Hepatocyte (in vitro differentiated cells): ENCODE measurements around the gene NFIA. TPM values are rescaled to one million over a fixed set of nuclear protein-coding genes. Genes with fewer than 3 reads are reported as not detected.

Experiments used
- DNase-seq: peaks from one replicate; pipeline ENCODE4 v3.0.0-alpha.2; 2016; ENCODE audit warnings: low spot score
- H2AFZ ChIP-seq: fragments of 200-600 bp; sonication (generic); 2 replicates; pipeline ENCODE4 v1.6.0; 2016; ENCODE audit warnings: antibody characterized with exemption, mild to moderate bottlenecking
- H3K27ac ChIP-seq: fragments of 200-600 bp; sonication (generic); 2 replicates; pipeline ENCODE4 v1.5.1; 2016; ENCODE audit warnings: mild to moderate bottlenecking
- H3K27me3 ChIP-seq: fragments of 200-600 bp; sonication (generic); 2 replicates; pipeline ENCODE4 v1.6.1; 2016
- H3K36me3 ChIP-seq: fragments of 200-600 bp; sonication (generic); replicated peaks from 2 replicates; pipeline ENCODE4 v1.5.1; 2016; ENCODE audit warnings: low read depth; ENCODE audit not compliant: insufficient read depth
- H3K4me1 ChIP-seq: fragments of 200-600 bp; sonication (generic); 2 replicates; pipeline ENCODE4 v1.5.1; 2016; ENCODE audit warnings: mild to moderate bottlenecking, moderate library complexity; ENCODE audit not compliant: insufficient read depth
- H3K4me2 ChIP-seq: fragments of 200-600 bp; sonication (generic); 2 replicates; pipeline ENCODE4 v1.6.0; 2016
- H3K4me3 ChIP-seq: fragments of 200-600 bp; sonication (generic); 2 replicates; pipeline ENCODE4 v1.5.1; 2016; ENCODE audit warnings: mild to moderate bottlenecking
- H3K79me2 ChIP-seq: fragments of 200-600 bp; sonication (generic); 2 replicates; pipeline ENCODE4 v1.6.0; 2017; ENCODE audit warnings: mild to moderate bottlenecking
- H3K9me2 ChIP-seq: fragments of 200-600 bp; sonication (generic); replicated peaks from 2 replicates; pipeline ENCODE4 v1.6.0; 2017; ENCODE audit warnings: mild to moderate bottlenecking; ENCODE audit not compliant: insufficient read depth
- H3K9me3 ChIP-seq: fragments of 200-600 bp; sonication (generic); 2 replicates; pipeline ENCODE4 v1.5.1; 2016; ENCODE audit warnings: low read depth, mild to moderate bottlenecking
- H4K20me1 ChIP-seq: fragments of 200-600 bp; sonication (generic); 2 replicates; pipeline ENCODE4 v1.6.0; 2016; ENCODE audit warnings: mild to moderate bottlenecking; ENCODE audit not compliant: insufficient read depth, poor library complexity, severe bottlenecking
- CTCF ChIP-seq: fragments of 200-600 bp; sonication (generic); IDR thresholded peaks from 2 replicates; pipeline ENCODE4 v1.5.1; 2016; ENCODE audit warnings: antibody characterized with exemption, mild to moderate bottlenecking; ENCODE audit not compliant: poor library complexity
- EZH2 ChIP-seq: fragments of 200-600 bp; sonication (generic); IDR thresholded peaks from 2 replicates; pipeline ENCODE4 v1.6.1; 2016; ENCODE audit warnings: antibody characterized with exemption, mild to moderate bottlenecking, borderline replicate concordance
- EZH2phosphoT487 ChIP-seq: fragments of 200-600 bp; sonication (generic); IDR thresholded peaks from one replicate; pipeline ENCODE4 v1.6.1; 2018; ENCODE audit warnings: antibody characterized with exemption, mild to moderate bottlenecking, low read depth, moderate library complexity; ENCODE audit not compliant: unreplicated experiment, severe bottlenecking
- WGBS: methylation state at CpG from one replicate; pipeline ENCODE4 v1.1.6; 2016; ENCODE audit warnings: low lambda C conversion rate; ENCODE audit errors: missing lambda C conversion rate; 5-methylcytosine and 5-hydroxymethylcytosine counted together
- polyA plus RNA-seq: library from polyadenylated mRNA; unstranded; fragments of >200 nt; fragmentation: Nextera tagmentation; extraction: Ambion mirVana; gene quantifications from 2 replicates; pipeline ENCODE4 v1.2.1, GENCODE V29; 2016
- total RNA-seq: library from RNA; depleted of rRNA; stranded (reverse); fragments of >200 nt; gene quantifications from 2 replicates; pipeline ENCODE4 v1.2.3, GENCODE V29; 2014

The NFIA gene
- total and polyA plus RNA-seq, 2 experiments from 2014 or later = 15.1 to 18.2 TPM

- TF ChIP-seq CTCF (no peak), EZH2phosphoT487 (no peak), EZH2 (no peak)
- Histone ChIP-seq H3K9me3 (no peaks in the 10 kb centered on the region), H4K20me1 (no peaks in the 10 kb centered on the region), H3K4me1 (peaks cover 17% of the 10 kb centered on the region), H3K4me2 (peak overlapping the region; percentile 57), H3K27me3 (no peaks in the 10 kb centered on the region), H3K4me3 (no peak overlapping the region), H3K9me2 (no peaks in the 10 kb centered on the region), H3K79me2 (peaks cover 70% of the 10 kb centered on the region), H3K36me3 (no peaks in the 10 kb centered on the region), H3K27ac (peak overlapping the region; percentile 86), H2AFZ (no peak overlapping the region)
- 32% methylated on average over 6 of the region's 6 CpGs for WGBS
- peak; percentile 54 for DNase-seq
Observed at GRCh38 chr1:61132645-61133334, 50.4 kb downstream of the NFIA start.

GRCh38 chr1:61133335-61134019 is 51.1 kb downstream of the NFIA start:
- no peaks in the 10 kb centered on the region for H4K20me1 ChIP-seq
- 100% methylated on average over 4 of the region's 4 CpGs for whole genome bisulfite sequencing
- H3K27me3 ChIP-seq = no peaks in the 10 kb centered on the region
- H3K36me3 ChIP-seq = no peaks in the 10 kb centered on the region
- no peak overlapping the region for H2AFZ ChIP-seq
- no peaks in the 10 kb centered on the region for H3K9me3 ChIP-seq
- H3K27ac ChIP-seq = peak overlapping the region; percentile 86
- DNase-seq = no peak
- TF ChIP-seq CTCF = no peak
- no peak for TF ChIP-seq EZH2phosphoT487
- TF ChIP-seq EZH2 = no peak
- H3K79me2 ChIP-seq = peaks cover 74% of the 10 kb centered on the region
- no peak overlapping the region for H3K4me3 ChIP-seq
- H3K4me2 ChIP-seq = peak overlapping the region; percentile 57
- H3K9me2 ChIP-seq = no peaks in the 10 kb centered on the region
- H3K4me1 ChIP-seq = peaks cover 17% of the 10 kb centered on the region

GRCh38 chr1:61135291-61135690 is 52.9 kb downstream of the NFIA start:
- H3K9me3 ChIP-seq = no peaks in the 10 kb centered on the region
- H4K20me1 ChIP-seq = no peaks in the 10 kb centered on the region
- no peak for TF ChIP-seq EZH2
- no peak for TF ChIP-seq CTCF
- no peak for TF ChIP-seq EZH2phosphoT487
- no peaks in the 10 kb centered on the region for H3K27me3 ChIP-seq
- DNase-seq = no peak
- no peak overlapping the region for H2AFZ ChIP-seq
- no peak overlapping the region for H3K27ac ChIP-seq
- no peak overlapping the region for H3K4me2 ChIP-seq
- peaks cover 76% of the 10 kb centered on the region for H3K79me2 ChIP-seq
- WGBS = 99% methylated on average over 3 of the region's 3 CpGs
- peaks cover 28% of the 10 kb centered on the region for H3K4me1 ChIP-seq
- H3K36me3 ChIP-seq = no peaks in the 10 kb centered on the region
- H3K4me3 ChIP-seq = no peak overlapping the region
- H3K9me2 ChIP-seq = no peaks in the 10 kb centered on the region
